ENCODE data around the gene CHST11.

CHST11 gene

DNA sequence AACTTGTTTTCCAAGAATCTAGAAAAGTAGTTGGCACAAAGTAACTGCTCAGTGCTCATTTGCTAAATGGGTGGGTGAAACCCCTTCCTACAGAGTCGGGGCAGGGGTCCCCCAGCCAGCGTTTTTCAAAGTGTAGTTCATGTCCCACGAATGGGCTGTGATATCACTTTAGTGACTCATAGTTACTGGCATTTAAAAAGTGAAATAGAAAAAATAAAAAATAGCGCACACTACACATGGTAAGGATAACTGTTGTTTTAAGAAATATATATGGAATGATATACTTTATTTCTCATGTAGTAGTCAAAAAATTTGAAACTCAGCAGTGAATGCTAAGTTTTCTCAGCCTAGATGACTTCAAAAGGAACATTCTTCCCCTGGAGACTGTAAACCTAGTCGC, 250.4 kb downstream of the CHST11 start:
- DNase-seq = no peak

DNA sequence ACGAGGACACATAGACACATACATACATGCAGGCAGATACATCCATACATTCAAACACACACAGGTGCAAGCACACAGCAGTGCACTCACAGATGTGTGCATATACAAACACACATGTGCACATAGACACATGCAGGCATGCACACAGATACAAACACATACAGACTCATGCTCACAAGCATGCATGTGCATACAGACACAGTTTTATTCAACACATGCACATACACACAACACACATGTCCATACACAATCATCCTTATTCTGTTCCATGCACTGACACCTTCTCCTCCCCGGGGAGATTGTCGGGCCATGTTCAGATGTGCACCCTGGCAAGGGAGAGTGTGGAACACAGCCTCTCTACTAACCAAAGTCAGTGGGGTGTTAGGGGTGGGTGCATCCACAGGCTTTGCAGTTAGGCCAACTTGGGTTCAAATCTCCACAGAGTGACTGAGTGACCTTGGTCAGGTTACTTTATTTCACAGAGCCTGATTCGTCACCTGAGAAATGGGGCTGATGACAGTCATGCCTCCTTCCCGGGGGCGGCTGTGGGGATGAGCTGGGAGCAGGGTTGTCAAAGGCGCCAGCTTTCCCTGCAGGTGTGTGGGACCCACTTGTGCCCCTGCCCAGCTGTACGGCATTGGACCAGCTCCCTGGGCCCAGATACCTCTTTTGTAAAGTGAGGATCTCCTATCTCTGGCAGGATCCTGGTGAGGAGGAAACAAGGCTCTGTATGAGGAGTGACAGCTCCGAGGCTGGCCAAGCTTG, 251.2 kb downstream of the CHST11 start:
- DNase-seq = no peak

DNA sequence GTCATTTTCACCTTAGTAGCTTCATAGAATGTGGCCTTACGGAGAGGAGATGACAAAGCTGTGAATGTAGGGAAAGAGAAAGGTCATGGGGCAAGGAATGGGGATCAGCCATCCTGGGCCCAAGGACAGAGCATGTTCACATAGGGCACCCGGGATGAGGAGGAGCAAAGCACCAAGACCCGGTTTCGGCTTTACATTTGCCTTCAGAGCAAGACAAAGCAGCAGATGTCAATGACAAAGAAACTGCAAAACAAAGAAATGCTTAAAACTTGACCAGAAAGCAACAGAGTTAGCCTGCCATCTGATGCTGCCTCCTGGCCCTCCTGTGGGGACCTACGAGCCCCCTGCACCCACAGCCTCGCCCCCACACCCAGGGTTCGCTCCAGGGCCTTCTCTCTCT, 252.1 kb downstream of the CHST11 start:
- DNase-seq = no peak

DNA sequence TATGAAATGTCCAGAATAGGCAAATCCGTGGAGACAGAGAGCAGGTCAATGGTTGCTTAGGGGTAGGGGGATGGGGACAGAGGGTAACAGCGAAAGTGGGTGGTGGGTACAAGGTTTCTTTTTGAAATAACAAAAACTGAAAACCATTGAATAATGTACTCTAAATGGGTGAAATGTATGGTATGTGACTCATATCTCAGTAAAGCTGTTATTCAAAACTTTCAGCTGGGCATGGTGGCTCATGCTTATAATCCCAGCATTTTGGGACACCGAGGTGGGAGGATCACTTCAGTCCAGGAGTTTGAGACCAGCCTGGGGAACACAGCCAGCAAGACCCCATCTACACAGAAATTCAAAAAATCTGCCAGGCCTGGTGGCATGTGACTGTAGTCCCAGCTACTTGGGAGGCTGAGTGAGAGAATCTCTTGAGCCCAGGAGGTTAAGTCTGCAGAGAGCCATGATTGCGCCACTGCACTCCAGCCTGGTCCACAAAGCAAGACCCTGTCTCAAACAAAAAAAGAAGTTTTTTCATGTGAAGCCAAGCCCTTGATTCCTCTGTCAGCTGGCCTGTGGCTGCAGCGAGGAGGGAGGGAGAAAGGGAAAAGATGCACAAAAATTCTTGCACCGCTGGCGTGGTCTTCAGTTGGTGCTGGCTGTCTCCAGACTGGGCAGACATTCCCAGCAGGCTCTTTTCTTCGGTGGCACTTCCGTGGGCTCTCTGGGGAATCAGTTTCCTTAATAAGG, 253.1 kb downstream of the CHST11 start:
- DNase-seq = no peak

DNA sequence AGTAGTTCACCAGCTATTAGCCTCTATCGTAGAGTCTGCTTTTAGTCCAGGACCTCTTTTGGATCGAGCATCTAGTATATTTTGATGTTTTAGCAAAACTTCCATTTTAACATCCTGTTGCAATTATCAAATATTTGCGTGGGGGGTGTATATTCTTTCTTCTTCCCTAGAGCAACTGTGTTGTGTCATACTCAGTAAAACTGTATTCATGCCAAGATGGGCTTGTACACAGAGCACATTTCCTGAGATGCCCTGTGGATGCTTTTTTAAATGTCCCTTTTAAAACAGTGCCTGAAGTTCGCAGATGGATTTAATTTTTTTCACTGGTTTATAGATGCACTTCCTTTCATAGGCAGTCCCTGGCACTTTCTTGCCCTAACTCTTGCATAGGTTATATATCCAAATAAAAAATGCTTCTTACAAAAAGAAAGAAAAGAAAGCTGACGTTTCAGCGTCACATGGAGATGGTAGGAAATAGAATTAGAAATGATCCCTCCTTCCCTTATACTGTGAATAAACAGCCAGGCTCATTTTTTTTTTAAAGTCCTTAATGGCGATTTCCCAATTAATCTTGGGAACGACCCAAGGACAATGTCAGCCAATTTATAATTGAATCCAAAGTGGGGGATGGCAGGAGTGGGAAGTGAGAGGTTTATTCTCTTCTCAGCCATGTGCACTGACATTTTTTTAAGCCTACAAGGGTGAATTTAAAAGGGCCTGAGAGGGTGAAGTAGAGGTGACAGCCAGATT, 254.4 kb downstream of the CHST11 start:
- DNase-seq = no peak

DNA sequence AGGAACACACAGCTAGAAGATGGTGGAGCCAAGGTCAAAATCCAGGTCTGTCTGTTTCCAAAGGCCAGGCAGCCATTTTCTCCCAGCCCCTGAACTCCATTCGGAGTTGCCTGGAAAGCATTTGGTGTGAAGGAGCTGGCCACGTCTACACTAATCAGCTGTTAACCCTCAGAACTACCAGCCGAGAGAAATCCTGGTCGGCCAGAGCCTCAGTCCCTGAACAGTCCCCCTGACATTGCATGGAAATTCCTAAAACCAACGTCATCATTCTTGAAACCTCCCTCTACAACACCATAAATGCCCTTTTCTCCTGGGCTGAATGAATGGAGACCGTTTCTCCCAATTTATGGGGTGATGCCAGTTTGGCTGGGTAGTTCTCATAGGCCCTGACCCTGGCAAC, 255.7 kb downstream of the CHST11 start:
- no peak for DNase-seq

DNA sequence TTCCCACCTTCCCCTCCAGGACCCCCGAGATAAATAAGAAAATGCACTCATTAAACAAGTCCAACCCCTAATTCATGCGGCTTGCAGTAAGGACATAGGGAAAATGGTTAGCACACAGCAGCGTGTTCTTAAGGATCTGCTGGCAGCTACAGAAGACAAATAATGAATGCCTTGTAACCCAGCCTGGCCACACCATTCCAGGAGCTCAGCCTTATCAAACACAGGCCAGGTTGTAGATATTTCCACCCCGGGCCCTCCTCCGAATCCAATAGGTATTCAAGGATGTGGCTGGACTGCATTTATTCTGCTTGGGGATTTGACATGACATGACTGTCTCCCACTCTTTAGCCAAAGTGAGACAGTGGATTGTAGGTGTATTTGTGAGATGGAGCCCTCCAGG, 256.2 kb downstream of the CHST11 start:
- DNase-seq = no peak

DNA sequence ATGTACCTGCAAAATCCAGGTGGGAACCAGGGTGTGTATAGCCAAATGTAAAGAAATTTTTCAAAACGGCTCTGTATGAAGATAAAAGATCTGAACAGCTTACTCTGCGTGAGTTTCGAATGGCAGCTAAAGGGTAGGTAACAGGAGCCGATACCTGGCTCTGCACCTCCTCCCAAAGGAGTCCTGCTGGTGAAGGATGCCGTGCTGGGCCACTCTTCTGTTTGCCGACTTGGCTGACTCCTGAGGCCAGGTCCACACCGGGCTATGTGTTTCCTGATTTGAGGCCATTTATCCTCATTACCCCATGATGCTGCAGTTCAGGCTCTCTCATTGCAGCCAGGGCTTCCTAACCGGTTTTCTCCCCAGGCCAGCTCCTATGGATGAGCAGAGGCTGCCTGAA, 256.7 kb downstream of the CHST11 start:
- no peak for DNase-seq

GRCh38 chr12:104714369-104714768, 257.6 kb downstream of the CHST11 start:
- no peak for DNase-seq

- no peak for DNase-seq
These were observed 259.4 kb downstream of the CHST11 start for GRCh38 chr12:104716172-104716571.

DNA sequence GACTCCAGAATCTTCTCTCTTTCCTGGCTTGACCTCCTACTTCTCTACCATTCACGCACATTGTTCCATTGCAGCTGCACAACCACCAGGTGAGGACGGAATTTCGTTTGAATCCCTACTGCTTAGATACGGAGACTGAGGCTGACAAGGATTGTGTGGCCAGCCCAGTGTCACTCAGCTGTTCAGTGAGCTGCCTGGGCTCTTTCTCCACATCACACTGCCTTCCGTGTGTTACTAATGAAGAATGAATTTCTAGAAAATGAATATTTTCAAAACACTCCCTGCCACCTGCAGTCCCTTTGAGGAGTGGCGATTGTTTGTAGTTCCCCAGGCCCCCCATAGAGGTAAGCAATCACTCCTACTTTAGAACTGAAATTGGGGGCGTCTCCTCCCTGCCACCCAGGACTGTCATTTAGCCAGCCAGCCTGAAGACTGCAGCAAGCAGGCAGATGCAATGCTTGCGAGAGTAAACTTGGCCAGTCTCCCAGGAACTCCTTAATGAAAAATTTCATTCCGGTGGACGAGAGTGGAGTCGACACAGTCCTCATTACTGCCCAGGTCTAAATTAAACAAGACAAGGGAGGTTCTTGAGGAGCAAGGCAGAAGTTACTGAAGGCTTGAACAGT, 261.7 kb downstream of the CHST11 start:
- DNase-seq = no peak

DNA sequence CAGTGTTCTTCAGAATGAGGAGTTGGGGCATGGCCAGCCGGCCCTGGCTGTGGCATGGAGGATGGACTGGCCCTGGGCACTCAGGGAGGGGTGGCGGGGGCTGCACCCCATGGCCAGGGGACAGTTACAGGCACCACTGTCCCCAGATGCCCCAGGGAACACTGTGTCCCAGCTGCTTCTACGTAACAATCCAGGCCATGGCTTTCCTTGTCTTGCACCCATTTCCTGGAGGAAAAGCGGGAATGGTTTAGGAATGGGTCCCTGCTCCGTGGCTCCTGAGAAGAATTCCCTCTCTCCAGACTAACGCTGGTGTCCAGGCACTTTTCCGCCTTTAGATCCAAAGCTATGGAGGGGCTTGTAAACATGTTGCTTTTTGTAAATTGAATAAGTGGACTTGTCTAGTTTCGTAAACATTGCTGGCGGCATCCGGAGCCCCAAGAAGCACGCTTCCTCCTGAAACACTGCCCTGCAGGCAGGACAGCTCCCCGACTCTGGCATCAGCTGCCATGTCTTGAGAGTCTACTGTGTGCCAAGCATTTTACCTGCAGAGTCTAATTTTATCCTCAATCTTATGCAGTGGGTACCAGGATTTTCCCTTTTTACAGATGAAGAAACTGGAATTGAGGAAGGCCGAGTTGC, 263.1 kb downstream of the CHST11 start:
- no peak for DNase-seq

DNA sequence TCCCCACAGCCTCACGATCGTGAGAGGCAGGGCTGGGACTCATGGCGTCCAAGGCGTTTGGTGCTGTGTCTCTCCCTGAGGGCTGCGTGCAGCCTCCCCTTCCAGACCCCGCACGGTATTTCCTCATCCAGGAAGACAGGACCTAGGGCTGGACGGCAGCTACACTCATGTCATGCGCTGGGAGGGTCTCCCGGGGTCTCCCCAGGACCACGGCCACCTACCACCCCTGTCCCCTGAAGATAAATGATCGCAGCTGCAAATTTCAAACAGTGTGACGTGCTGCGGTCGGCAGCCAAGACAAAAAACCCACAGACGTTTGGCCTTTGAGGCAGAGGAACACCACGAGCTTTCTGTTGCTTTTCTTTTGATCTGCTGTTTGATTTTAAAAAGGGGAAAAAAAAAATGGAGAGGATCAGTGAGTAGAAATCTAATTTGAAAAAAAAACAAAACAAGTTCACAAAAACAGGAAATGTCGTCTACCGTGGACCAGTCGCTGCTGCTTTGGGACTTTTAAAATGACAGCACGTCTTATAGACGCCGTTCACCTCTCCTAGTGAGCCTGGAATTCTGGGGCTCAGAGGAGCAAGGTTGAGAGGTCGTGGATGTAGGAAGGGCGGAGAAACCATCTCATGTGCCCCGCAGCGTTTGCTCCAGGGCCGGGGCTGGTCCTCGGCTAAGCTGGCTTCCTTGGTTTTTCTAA, 263.7 kb downstream of the CHST11 start:
- DNase-seq = no peak

DNA sequence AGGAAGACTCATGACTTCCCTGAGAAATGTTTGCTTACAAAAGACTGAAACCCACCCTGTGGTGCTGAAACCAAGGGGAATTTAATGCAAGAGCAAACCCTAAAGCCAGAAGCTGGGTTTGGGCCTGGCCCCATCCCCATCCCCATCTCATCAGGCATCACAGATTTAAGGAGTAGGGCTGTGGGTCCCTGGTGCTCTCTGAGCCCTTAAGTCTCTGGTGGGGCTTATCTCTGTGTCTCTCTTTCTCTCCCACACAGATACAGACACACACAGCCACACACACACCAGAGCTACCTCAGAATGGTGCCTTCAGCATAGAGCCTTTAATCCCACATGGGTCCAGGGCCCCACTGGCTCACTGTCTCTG, 264.3 kb downstream of the CHST11 start:
- no peak for DNase-seq

DNA sequence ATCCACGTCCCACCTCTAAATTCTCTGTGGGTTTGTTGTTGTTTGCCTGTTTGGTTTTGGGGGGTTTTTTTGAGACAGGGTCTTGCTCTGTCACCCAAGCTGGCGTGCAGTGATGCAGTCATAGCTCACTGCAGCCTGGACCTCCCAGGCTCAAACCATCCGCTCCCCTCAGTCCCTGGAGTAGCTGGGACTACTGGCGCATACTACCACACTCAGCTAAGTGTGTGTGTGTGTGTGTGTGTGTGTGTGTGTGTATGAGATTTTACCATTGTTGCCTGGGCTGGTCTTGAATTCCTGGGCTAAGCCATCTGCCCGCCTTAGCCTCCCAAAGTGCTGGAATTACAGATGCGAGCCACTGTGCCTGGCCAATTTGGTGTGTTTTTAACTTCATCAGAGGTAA, 265.2 kb downstream of the CHST11 start:
- no peak for DNase-seq

GRCh38 chr12:104722601-104723534, 266.1 kb downstream of the CHST11 start:
- no peak for DNase-seq

- DNase-seq = no peak
These were observed 267.1 kb downstream of the CHST11 start for GRCh38 chr12:104723895-104724294.

- DNase-seq = no peak
These were observed 268.3 kb downstream of the CHST11 start for GRCh38 chr12:104724992-104725585.

DNA sequence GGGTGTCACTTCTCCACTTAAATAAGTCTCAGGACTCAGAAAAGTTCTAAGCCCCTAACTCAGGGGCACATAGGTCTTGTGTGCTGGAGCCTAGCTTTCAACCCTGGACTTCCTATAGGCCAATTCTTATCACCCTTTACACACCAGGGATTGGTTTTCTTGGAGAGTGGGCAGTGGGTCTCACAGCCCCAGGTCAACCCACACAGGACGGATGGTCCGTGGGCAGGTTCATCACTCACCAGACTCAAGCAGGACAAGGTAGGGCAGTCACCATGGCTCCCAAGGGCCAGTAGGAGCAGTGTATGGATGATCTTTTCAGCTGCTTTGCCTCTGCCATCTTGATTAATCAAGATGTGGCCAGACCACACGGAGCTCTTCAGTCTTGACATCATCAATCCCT, 268.9 kb downstream of the CHST11 start:
- no peak for DNase-seq

GRCh38 chr12:104727726-104728465, 271.1 kb downstream of the CHST11 start:
- no peak for DNase-seq
